ENCODE measurements around the gene GPRC5A.

GPRC5A gene

DNA sequence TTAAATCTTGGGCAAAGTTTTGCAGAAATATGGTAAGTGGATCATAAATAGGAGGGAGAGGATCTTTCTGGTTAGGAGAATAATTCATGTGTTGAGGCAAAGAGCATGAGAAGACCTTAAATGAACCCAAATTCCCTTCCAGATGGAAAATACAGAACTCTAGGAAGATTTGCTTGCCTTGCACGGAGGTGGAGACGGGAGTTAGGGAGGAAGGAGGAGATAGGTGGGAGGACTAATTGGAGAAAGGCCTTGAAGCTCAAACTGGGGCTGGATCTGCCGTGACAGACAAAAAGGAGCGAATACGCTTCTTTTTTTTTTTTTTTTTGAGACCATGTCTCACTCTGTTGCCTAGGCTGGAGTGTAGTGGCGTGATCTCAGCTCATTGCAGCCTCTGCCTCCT, 5.9 kb downstream of the GPRC5A start:
- H3K27ac Mint-ChIP-seq, result no peak overlapping the region
- H3K36me3 Mint-ChIP-seq (ENCODE audit: low read depth), result no peaks in the 10 kb centered on the region
- H3K9me3 Mint-ChIP-seq, result no peaks in the 10 kb centered on the region
- no peak overlapping the region for H3K4me3 Mint-ChIP-seq
- H3K27me3 Mint-ChIP-seq, result peaks cover 37% of the 10 kb centered on the region
- peaks cover 39% of the 10 kb centered on the region for H3K4me1 Mint-ChIP-seq (ENCODE audit: low read depth)
- DNase-seq, result no peak

DNA sequence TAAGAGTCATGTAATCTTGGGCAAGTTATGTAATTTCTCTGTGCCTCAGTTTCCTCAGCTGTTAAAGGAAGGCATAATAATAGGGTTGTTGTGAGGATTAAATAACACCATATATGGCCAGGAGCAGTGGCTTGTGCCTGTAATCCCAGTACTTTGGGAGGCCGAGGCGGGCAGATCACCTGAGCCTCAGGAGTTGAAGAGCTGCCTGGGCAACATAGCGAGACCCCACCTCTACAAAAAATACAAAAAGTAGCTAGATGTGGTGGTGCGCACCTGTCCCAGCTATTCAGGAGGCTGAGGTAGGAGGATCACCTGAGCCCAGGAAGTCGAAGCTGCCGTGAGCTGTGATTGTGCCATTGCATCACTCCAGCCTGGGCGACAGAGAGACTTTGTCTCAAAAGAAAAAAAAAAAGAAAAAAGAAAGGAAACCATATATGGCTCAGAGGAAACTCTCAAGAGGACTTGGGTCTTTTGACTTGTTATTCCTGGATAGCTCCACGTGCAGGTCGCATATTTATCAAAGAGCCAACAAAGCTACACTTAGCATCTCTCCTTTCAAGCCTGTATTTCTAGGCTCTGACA, 6.9 kb downstream of the GPRC5A start:
- no peaks in the 10 kb centered on the region for H3K36me3 Mint-ChIP-seq (ENCODE audit: low read depth)
- H3K27me3 Mint-ChIP-seq, result peaks cover 28% of the 10 kb centered on the region
- no peaks in the 10 kb centered on the region for H3K9me3 Mint-ChIP-seq
- H3K4me3 Mint-ChIP-seq, result no peak overlapping the region
- no peak for DNase-seq
- peaks cover 39% of the 10 kb centered on the region for H3K4me1 Mint-ChIP-seq (ENCODE audit: low read depth)
- no peak overlapping the region for H3K27ac Mint-ChIP-seq

DNA sequence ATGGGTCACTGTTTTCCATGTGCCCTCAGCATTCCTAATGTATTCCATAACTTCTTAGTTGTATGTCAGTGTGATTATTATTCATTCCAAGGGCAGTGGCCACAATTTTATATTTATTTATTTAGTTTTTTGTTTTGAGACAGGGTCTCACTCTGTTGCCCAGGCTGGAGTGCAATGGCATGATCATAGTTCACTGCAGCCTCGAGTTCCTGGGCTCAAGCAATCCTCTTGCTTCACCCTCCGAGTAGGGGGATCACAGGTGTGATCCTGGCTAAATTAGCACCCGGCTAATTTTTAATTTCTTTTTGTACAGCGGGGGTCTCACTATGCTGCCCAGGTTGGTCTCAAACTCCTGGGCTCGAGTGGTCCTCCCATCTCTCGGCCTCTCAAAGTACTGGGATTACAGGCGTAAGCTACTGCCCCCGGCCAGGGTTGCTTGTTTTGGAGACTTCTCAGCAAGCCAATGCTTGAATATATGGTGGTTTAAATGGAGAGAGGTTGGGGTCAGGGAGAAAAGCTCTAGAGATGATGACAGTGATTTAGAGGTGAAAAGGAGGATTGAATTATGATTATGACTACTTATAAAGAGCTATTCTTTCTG, 7.6 kb downstream of the GPRC5A start:
- DNase-seq, result no peak
- Mint-ChIP-seq H3K4me1 (ENCODE audit: low read depth) (peaks cover 39% of the 10 kb centered on the region), H3K36me3 (ENCODE audit: low read depth) (no peaks in the 10 kb centered on the region), H3K27ac (peak overlapping the region; percentile 91), H3K9me3 (no peaks in the 10 kb centered on the region), H3K27me3 (peaks cover 33% of the 10 kb centered on the region), H3K4me3 (no peak overlapping the region)

DNA sequence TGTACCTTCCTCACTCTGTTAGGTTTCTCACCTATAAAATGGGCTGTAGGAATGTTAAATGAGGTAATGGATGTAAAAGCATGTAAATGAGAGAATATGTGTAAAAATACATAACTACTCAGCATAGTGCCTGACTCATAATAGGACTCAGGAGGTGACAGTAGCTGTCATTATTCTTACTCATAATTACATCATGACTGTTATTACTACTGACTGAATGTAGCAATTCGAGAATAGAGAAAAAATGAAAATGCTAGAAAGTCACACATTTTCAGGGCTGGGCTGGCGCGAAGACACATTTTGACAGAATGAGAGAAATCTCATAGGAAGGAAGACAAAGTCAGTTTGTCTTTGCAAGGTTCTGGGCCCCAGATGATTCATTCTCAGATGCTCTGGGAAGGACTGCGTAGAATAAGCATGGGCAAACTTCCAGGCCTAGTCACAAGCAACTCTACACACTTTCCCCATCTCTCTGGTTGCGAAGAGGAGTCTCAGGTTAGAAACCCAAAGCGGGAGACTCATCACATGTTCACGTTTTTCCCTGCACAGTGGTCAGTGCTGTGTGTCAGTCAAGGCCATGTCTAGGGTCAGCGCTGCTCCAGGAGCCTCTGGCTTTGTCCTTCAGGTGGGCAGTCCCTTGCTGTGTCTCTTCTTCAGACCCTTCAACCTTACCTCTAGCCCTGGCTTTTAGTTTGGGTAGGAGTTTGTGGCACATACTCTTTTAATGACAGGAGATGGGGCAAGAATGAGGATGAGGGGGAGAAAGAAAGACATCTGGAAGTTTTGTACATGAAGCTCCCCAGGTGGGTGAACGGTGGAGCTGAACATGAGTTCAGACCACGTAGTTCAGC, 8.4 kb downstream of the GPRC5A start:
- Mint-ChIP-seq H3K4me1 (ENCODE audit: low read depth) (peaks cover 39% of the 10 kb centered on the region), H3K9me3 (no peaks in the 10 kb centered on the region), H3K27ac (peak overlapping the region; percentile 91), H3K4me3 (no peak overlapping the region), H3K27me3 (peaks cover 37% of the 10 kb centered on the region), H3K36me3 (ENCODE audit: low read depth) (no peaks in the 10 kb centered on the region)
- DNase-seq, result peak; percentile 61

DNA sequence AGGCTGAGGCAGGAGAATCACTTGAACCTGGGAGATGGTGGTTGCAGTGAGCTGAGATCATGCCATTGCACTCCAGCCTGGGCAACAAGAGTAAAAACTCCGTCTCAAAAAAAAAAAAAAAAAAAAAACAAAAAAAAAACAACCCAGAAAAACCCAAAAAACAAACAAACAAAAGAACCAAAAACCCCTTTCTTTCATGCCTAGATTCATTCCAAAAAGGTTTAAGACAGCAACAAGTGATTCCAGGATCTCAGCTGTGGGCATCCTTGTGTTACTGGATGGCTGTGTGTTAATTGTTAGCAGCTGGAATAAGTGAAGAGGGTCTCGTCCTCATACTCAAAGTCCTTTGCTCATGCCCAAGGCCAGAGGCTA, 9.4 kb downstream of the GPRC5A start:
- Mint-ChIP-seq H3K27ac (peak overlapping the region; percentile 31), H3K9me3 (no peaks in the 10 kb centered on the region), H3K4me1 (ENCODE audit: low read depth) (peaks cover 39% of the 10 kb centered on the region), H3K27me3 (peaks cover 37% of the 10 kb centered on the region), H3K36me3 (ENCODE audit: low read depth) (no peaks in the 10 kb centered on the region), H3K4me3 (no peak overlapping the region)
- no peak for DNase-seq

DNA sequence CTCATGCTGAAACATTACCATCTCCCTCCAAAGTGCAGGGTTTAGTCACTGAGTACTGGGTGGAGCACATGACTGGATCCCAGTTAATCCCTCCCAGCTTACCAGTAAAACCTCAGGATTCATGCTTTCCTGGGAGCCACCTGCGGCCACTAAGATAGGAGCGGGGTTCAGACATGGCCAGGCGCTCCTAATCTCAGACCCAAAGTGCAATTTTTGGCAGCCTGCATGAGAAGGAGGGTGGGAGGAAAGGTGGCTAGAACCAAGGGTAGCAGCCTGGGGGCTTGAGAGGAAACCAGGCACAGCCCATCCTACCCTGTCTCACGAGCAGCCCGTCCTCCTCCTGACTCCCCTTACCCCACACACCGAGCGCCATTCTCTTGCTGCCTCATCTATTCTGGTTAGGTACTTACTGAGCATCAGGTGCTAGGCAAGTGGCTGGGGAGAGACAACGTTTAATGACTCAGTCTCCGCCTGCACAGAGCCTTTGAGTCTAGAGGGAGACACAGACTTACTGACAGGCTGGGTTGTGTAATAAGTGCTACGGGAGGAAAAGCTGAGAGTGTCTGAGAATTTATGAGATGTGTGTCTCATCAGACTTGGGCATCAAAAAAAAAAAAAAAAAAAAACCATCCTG, 9.9 kb downstream of the GPRC5A start:
- Mint-ChIP-seq H3K27ac (peak overlapping the region; percentile 31), H3K36me3 (ENCODE audit: low read depth) (no peaks in the 10 kb centered on the region), H3K4me3 (no peak overlapping the region), H3K27me3 (peaks cover 38% of the 10 kb centered on the region), H3K4me1 (ENCODE audit: low read depth) (peaks cover 35% of the 10 kb centered on the region), H3K9me3 (no peaks in the 10 kb centered on the region)
- DNase-seq, result no peak

DNA sequence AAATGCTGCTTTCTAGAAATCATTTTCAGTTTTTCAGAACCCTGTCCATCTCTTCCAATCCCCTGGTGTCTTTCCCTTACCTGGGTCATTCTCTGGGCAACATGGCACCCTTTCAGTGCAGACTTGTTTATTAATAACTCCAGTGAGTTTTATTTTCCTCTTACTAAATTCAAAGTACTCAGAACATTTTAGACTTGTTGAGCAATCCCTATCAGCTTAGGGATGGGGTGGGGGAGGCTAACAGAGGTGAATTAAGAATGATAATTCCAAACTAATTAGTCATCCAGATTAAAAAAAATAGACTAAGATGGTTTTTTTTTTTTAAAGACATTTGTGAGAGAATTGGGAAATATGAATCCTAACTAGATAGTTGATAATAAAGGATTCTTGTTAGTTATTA, 10.7 kb downstream of the GPRC5A start:
- DNase-seq, result no peak
- peaks cover 38% of the 10 kb centered on the region for H3K27me3 Mint-ChIP-seq
- H3K4me3 Mint-ChIP-seq, result no peak overlapping the region
- no peak overlapping the region for H3K27ac Mint-ChIP-seq
- H3K36me3 Mint-ChIP-seq (ENCODE audit: low read depth), result no peaks in the 10 kb centered on the region
- no peaks in the 10 kb centered on the region for H3K9me3 Mint-ChIP-seq
- H3K4me1 Mint-ChIP-seq (ENCODE audit: low read depth), result peaks cover 31% of the 10 kb centered on the region

DNA sequence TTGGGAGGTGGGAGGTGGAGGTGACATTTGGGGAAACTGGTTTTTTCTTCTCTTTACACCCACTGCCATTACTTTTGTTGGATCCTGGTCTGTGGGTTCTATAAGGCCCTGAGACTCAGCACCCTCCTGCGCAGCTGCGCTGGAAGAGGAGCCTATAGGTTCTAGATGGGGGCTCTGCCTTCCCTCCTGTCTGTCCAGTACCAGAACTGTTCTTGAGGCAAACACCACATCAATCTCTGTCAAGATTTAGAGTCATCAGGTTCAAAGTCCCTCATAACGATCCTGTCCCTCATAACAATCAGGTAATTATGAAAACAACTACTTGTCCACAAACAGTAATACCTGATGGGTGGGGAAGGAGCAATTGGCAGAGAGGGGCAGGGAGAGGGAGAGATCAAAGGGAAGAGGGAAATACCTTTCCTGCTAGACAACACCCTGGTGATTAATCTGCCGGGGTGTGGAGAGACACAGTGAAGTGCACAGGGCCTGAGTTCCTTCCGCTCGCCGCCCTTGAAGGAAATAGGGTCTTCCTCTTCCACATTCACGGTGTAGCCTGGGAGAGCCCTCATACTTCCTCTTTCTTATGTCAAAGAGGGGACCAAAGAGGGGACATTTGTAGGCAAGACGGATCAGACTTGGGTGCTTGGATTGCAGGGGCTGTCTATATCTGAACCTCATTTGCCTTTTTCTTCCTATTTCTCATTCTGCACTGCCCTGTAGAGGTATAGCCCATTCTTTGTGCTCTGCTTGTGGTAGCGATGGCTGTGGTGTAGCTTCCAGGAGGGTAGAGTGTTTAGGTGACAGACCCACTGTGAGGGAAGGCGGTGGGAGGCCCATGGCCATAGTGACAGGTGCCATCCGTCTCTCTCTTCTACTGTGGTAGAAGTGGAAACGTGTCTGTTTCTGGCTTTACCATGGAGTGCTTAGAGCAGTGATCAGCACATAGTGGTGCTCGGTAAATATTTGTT, 12.6 kb downstream of the GPRC5A start:
- Mint-ChIP-seq H3K4me3 (no peak overlapping the region), H3K36me3 (ENCODE audit: low read depth) (no peaks in the 10 kb centered on the region), H3K27me3 (peaks cover 29% of the 10 kb centered on the region), H3K4me1 (ENCODE audit: low read depth) (peaks cover 31% of the 10 kb centered on the region), H3K27ac (no peak overlapping the region), H3K9me3 (no peaks in the 10 kb centered on the region)
- DNase-seq, result no peak

DNA sequence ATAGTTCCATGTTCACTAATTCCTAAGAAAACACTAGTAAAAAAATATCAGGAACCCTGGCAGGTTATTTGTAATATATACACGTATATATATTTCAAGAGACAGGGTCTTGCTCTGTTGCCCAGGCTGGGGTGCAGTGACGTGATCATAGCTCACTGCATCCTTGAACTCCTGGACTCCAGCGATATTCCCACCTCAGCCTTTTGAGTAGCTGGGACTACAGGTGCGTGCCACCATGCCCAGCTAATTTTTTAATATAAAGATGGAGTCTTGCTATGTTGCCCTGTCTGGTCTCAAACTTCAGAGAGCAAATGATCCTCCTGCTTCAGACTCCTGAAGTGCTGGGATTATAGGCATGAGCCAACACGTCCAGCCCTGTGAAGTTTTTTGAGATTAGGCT, 16.2 kb downstream of the GPRC5A start:
- H3K27me3 Mint-ChIP-seq, result peaks cover 19% of the 10 kb centered on the region
- H3K9me3 Mint-ChIP-seq, result no peaks in the 10 kb centered on the region
- no peak overlapping the region for H3K27ac Mint-ChIP-seq
- H3K4me1 Mint-ChIP-seq (ENCODE audit: low read depth), result peaks cover 18% of the 10 kb centered on the region
- H3K4me3 Mint-ChIP-seq, result no peak overlapping the region
- no peak for DNase-seq
- no peaks in the 10 kb centered on the region for H3K36me3 Mint-ChIP-seq (ENCODE audit: low read depth)

DNA sequence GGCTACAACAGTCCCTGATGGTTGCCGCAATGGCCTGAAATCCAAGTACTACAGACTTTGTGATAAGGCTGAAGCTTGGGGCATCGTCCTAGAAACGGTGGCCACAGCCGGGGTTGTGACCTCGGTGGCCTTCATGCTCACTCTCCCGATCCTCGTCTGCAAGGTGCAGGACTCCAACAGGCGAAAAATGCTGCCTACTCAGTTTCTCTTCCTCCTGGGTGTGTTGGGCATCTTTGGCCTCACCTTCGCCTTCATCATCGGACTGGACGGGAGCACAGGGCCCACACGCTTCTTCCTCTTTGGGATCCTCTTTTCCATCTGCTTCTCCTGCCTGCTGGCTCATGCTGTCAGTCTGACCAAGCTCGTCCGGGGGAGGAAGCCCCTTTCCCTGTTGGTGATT, 16.9 kb downstream of the GPRC5A start:
- H3K36me3 Mint-ChIP-seq (ENCODE audit: low read depth), result no peaks in the 10 kb centered on the region
- no peak for DNase-seq
- no peaks in the 10 kb centered on the region for H3K9me3 Mint-ChIP-seq
- H3K27ac Mint-ChIP-seq, result no peak overlapping the region
- H3K4me3 Mint-ChIP-seq, result no peak overlapping the region
- peaks cover 19% of the 10 kb centered on the region for H3K27me3 Mint-ChIP-seq
- H3K4me1 Mint-ChIP-seq (ENCODE audit: low read depth), result peaks cover 18% of the 10 kb centered on the region

DNA sequence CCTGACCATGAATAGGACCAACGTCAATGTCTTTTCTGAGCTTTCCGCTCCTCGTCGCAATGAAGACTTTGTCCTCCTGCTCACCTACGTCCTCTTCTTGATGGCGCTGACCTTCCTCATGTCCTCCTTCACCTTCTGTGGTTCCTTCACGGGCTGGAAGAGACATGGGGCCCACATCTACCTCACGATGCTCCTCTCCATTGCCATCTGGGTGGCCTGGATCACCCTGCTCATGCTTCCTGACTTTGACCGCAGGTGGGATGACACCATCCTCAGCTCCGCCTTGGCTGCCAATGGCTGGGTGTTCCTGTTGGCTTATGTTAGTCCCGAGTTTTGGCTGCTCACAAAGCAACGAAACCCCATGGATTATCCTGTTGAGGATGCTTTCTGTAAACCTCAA, 17.3 kb downstream of the GPRC5A start:
- H3K4me3 Mint-ChIP-seq, result no peak overlapping the region
- peaks cover 18% of the 10 kb centered on the region for H3K4me1 Mint-ChIP-seq (ENCODE audit: low read depth)
- H3K36me3 Mint-ChIP-seq (ENCODE audit: low read depth), result no peaks in the 10 kb centered on the region
- H3K9me3 Mint-ChIP-seq, result no peaks in the 10 kb centered on the region
- DNase-seq, result no peak
- no peak overlapping the region for H3K27ac Mint-ChIP-seq
- H3K27me3 Mint-ChIP-seq, result peaks cover 14% of the 10 kb centered on the region

DNA sequence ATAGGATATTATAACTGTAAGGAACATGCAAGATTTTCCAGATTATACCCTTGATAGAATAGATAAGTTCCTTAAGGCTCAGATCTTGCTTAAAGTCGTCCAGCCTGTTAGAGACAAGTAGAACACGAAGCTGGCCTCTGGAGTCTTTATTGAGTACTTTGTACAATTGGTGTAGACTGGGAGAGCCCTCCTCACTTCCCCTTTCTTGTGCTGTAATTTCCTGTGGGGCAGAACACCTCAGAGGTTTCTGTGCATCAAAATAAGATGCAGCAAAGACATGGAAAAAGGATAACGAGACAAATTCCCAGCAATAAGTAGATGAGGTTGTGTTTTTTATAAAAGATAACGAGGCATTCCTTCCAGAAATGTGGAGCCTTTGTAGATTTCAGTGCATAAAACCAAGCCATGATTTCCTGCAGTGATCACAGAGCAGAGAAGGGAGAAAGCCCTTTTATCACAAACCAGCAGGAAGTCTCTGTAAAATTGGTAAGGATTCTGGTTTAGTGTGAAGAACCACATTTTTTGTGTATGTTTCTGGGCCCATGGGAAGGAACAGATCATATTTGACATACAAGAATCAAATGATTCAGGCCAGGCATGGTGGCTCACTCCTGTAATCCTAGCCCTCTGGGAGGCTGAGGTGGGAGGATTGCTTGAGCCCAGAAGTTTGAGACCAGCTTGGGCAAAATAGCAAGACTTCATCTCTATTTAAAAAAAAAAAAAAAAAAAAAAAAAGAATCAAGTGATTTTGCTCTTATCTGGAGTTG, 18.0 kb downstream of the GPRC5A start:
- H3K27me3 Mint-ChIP-seq, result peaks cover 8% of the 10 kb centered on the region
- no peaks in the 10 kb centered on the region for H3K9me3 Mint-ChIP-seq
- no peaks in the 10 kb centered on the region for H3K36me3 Mint-ChIP-seq (ENCODE audit: low read depth)
- peaks cover 18% of the 10 kb centered on the region for H3K4me1 Mint-ChIP-seq (ENCODE audit: low read depth)
- no peak for DNase-seq
- H3K27ac Mint-ChIP-seq, result no peak overlapping the region
- no peak overlapping the region for H3K4me3 Mint-ChIP-seq

DNA sequence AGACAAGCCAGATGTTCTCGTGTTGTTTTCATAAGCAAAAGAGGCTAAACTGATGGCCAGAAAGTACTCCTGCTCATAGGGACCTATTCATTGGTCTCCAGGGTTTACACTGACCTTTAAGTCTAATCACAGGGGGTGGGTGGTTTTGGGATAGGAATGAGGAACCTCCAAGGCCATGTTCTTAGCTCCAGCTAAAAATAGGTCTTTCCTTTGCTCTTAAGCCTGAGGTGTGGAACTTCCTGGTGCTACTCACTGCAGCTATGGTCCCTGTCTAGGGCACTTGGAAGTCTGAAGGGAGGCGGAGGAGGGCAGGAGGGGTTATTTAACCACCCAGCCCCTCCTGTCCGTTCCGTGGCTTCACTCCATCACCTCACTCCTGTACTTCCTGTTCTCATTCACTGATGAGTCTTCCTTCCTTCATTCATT, 18.6 kb downstream of the GPRC5A start:
- Mint-ChIP-seq H3K4me3 (no peak overlapping the region), H3K27ac (no peak overlapping the region), H3K4me1 (ENCODE audit: low read depth) (peaks cover 18% of the 10 kb centered on the region), H3K27me3 (peaks cover 8% of the 10 kb centered on the region), H3K9me3 (no peaks in the 10 kb centered on the region), H3K36me3 (ENCODE audit: low read depth) (no peaks in the 10 kb centered on the region)
- no peak for DNase-seq

Measured in activated T-cell treated with anti-CD3 and anti-CD28 coated beads, Interleukin-2, amount 50 U/mL, for 24 hours (primary cell).